Activated naive CD4-positive, alpha-beta T cell treated with anti-CD3 and anti-CD28 coated beads, Interleukin-2, amount 50 U/mL, for 72 hours (primary cell): ENCODE data around the gene THSD4. TPM values are rescaled to one million over a fixed set of nuclear protein-coding genes. Genes with fewer than 3 reads are reported as not detected.

Experiments
- ATAC-seq, 2 donors: fragments of 150-1000 bp; cut with Tn5 transposase; 2 replicates each; pipeline ENCODE4 v1.10.0; 2021; ENCODE audit warnings: mild to moderate bottlenecking in 2 of 2, moderate library complexity in 2 of 2
- DNase-seq, 2 donors: peaks; one replicate each; pipeline ENCODE4 v3.0.0; 2021 to 2022; ENCODE audit warnings: low spot score in 2 of 2
- H3K27ac Mint-ChIP-seq, 2 donors: one replicate each; pipeline ENCODE4 v1.8.0; 2022; ENCODE audit warnings: mild to moderate bottlenecking in 2 of 2, mixed read lengths in 2 of 2
- H3K36me3 Mint-ChIP-seq, 2 donors: one replicate each; pipeline ENCODE4 v1.8.0; 2022; ENCODE audit warnings: mixed read lengths in 2 of 2
- H3K9me3 Mint-ChIP-seq, 2 donors: one replicate each; pipeline ENCODE4 v1.8.0; 2022; ENCODE audit warnings: mixed read lengths in 2 of 2
- total RNA-seq, 2 donors: library from RNA; stranded (reverse); gene quantifications; one replicate each; pipeline ENCODE4 v1.2.3, GENCODE V29; 2022

The THSD4 gene
- total RNA-seq, 2 donors from 2014 or later, result not detected

- no peak for ATAC-seq
- DNase-seq, result no peak
- H3K9me3 Mint-ChIP-seq, result peaks cover 0 to 2% of the 10 kb centered on the region in 2 donors
- peaks cover 3% of the 10 kb centered on the region in 2 donors for H3K36me3 Mint-ChIP-seq
- H3K27ac Mint-ChIP-seq, result no peak overlapping the region
Measured at GRCh38 chr15:71755092-71755970, 640.1 kb downstream of the THSD4 start.

- ATAC-seq (no peak), DNase-seq (no peak)
- Mint-ChIP-seq H3K36me3 (peaks cover 10 to 17% of the 10 kb centered on the region in 2 donors), H3K27ac (no peak overlapping the region), H3K9me3 (peaks cover 6 to 16% of the 10 kb centered on the region in 2 donors)
Measured at GRCh38 chr15:71756599-71757352, 641.5 kb downstream of the THSD4 start.

DNA sequence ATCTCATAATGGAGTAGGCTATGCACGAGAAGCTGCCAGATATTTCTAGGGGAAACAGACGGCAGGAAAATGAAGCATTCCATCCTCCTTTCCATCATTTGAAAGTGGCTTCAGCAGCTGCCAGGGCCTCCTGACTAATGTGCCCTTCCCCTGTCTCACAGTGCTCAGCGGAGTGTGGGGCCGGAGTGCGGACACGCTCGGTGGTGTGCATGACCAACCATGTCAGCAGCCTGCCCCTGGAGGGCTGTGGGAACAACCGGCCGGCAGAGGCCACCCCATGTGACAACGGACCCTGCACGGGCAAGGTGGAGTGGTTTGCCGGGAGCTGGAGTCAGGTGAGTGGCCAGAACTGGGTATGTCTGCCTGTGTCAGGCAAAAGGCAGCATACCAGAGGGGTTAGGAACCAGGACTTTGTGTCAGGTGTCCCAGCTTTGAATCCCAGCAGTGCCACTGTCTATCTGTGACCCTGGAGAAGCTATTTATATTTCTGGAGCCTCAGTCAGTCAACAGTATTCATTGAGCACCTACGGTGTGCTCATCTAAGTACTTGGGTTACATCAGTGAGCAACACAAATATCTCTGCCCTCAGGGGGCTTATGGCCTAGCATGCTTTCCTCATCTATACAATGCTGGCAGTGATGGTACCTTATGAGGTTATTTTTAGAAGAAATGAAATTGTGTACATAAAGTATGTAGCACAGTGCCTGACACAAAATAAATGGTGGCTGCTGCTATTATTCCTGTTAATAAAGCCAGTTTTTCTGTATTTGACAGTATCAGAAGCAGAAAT is 642.7 kb downstream of the THSD4 start:
- DNase-seq (no peak), ATAC-seq (no peak)
- Mint-ChIP-seq H3K9me3 (peaks cover 9 to 19% of the 10 kb centered on the region in 2 donors), H3K36me3 (peaks cover 14 to 21% of the 10 kb centered on the region in 2 donors), H3K27ac (no peak overlapping the region)

- no peak for DNase-seq
- Mint-ChIP-seq H3K27ac (peak overlapping the region in 1 of 2 donors; percentile 60), H3K9me3 (peaks cover 9 to 19% of the 10 kb centered on the region in 2 donors), H3K36me3 (peaks cover 14 to 21% of the 10 kb centered on the region in 2 donors)
- no peak for ATAC-seq
Measured at GRCh38 chr15:71758711-71759110, 643.4 kb downstream of the THSD4 start.

- H3K27ac Mint-ChIP-seq, result no peak overlapping the region
- H3K36me3 Mint-ChIP-seq, result peaks cover 14 to 21% of the 10 kb centered on the region in 2 donors
- ATAC-seq (no peak), DNase-seq (no peak)
- peaks cover 9 to 19% of the 10 kb centered on the region in 2 donors for H3K9me3 Mint-ChIP-seq
Measured at GRCh38 chr15:71760852-71761251, 645.6 kb downstream of the THSD4 start.

DNA sequence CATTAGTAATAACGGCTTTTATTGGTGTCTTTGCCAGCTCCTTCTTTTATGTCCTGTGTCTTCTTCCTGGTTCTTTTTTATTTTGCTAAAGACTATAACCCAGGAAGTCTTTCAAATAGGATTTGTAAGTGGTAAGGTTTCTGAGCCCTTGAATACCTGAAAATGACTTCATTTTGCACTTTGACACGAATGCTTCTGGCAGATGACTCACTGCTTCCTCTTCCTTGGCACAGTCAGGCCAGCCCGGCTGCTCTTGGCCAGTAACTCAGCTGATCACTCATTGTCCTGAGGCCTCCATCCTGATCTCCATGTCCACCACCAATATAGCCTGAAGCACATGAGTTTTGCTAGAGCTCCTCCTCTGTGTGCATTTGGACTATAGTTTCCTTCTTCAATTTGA is 646.4 kb downstream of the THSD4 start:
- H3K27ac Mint-ChIP-seq, result no peak overlapping the region
- DNase-seq, result no peak
- H3K36me3 Mint-ChIP-seq, result peaks cover 14 to 21% of the 10 kb centered on the region in 2 donors
- no peak for ATAC-seq
- H3K9me3 Mint-ChIP-seq, result peaks cover 9 to 19% of the 10 kb centered on the region in 2 donors

DNA sequence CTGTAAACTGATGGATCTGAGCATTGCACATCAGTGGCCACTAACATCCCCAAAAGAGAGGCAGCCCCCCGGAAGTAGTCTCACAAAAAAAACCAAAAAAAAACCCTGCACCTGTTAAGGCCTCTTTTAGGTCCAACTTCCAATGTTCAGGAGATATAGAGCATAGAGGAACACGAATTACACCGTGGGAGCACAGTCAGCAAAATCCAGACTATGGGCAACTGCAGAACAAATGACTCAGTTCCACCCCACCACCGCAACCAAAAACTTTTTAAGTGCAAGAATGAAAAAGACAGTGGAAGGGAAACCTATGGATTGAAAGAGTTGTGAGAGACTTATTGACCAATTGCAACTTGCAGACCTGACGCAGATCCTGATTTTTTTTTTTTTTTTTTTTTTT is 652.9 kb downstream of the THSD4 start:
- no peak for DNase-seq
- no peak for ATAC-seq
- no peaks in the 10 kb centered on the region for H3K9me3 Mint-ChIP-seq
- H3K27ac Mint-ChIP-seq, result no peak overlapping the region
- no peaks in the 10 kb centered on the region for H3K36me3 Mint-ChIP-seq

GRCh38 chr15:71773206-71773859 is 658.1 kb downstream of the THSD4 start:
- ATAC-seq, result no peak
- no peak for DNase-seq
- Mint-ChIP-seq H3K27ac (no peak overlapping the region), H3K36me3 (no peaks in the 10 kb centered on the region), H3K9me3 (no peaks in the 10 kb centered on the region)

GRCh38 chr15:71775856-71776255 is 660.6 kb downstream of the THSD4 start:
- Mint-ChIP-seq H3K9me3 (no peaks in the 10 kb centered on the region), H3K27ac (no peak overlapping the region), H3K36me3 (no peaks in the 10 kb centered on the region)
- DNase-seq (no peak), ATAC-seq (no peak)

DNA sequence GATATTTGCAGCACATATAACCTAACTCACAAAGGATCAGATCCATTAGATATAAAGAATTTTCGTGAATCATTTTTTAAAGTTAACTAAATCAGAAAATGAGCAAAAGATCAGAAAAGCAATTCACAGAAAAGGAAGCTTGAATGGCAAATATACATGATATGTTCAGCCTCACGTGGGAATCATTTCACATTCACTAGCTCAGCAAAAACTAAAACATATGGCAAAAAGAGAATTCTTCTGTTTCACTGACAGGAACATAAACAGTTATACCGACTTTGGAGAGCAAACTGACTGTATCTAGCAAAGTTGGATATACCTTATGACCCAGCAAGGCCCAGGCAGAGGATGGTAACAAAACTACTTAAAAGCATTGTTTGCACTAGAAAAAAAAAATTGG is 661.0 kb downstream of the THSD4 start:
- Mint-ChIP-seq H3K36me3 (no peaks in the 10 kb centered on the region), H3K27ac (no peak overlapping the region), H3K9me3 (no peaks in the 10 kb centered on the region)
- ATAC-seq, result no peak
- DNase-seq, result no peak

DNA sequence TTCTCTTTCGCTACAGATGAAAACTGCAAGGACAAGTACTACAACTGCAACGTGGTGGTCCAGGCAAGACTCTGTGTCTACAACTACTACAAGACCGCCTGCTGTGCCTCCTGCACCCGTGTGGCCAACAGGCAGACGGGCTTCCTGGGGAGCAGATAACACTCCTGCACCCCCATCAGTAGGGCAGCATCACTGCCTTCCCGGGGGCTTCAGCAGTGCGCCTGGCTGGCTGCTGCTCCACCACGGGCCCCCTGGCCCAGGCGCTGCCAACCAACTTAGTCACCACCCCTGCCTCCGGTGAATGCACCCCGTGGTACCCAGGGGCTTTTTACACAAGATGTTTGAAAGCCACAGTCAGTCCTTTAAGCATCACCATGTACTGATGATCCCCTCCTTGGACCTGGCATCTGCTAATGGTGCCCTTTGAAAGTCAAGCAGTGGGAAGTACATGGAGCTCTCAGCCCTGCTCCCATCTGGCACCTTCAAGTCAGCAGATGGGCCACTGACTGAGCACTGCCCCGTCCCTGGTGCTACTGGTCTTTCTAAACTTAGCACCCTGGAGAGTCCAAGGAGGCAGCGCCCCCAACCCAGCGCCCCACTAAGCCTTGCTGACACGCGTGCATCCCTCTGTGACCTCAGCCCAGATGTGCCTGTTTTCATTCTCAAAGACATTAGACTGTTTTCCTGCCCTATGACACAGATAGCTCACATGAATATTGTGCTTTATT is 662.1 kb downstream of the THSD4 start:
- H3K9me3 Mint-ChIP-seq, result no peaks in the 10 kb centered on the region
- no peaks in the 10 kb centered on the region for H3K36me3 Mint-ChIP-seq
- DNase-seq, result no peak
- no peak for ATAC-seq
- H3K27ac Mint-ChIP-seq, result peak overlapping the region in 1 of 2 donors; percentile 68

DNA sequence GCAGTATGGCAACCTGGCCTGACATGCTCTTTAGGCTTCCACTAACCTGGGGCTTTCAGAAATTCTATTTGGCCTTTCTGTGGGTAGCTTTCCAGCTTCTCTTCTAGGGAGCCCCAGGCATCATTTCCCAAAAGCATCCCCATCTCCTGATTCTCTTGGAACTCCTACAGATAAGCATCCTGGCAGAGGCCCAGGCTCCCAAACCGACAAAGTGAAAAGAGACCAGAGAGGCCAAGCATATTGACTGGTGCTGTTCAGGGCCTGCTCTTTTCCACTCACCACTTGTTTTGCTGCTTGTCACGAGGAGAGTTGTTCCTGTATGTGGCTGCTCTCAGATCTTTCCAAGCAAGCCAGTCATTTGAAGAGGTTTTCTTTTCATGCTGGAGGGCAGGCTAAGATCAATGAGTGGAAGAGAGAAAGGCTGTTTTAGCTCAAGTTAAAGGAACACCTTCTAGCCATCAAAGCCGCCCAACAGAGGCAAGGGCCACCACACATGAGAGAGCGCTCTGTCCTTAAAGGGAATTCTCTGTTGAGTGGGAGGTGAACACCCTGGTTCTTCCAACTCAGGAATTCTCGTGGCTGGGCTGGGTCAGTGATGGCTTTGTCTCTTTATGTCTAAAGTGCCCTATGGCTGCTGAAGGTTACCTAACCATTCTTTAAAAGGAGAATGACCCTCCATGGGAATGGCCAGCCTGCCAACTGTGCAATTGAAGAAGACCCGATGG is 664.0 kb downstream of the THSD4 start:
- Mint-ChIP-seq H3K36me3 (no peaks in the 10 kb centered on the region), H3K9me3 (no peaks in the 10 kb centered on the region), H3K27ac (no peak overlapping the region)
- DNase-seq (no peak), ATAC-seq (no peak)

- DNase-seq (peak in 1 of 2 donors; percentile 20), ATAC-seq (peak in 1 of 2 donors; percentile 71)
- Mint-ChIP-seq H3K27ac (no peak overlapping the region), H3K36me3 (no peaks in the 10 kb centered on the region), H3K9me3 (no peaks in the 10 kb centered on the region)
Measured at GRCh38 chr15:71780115-71780976, 665.1 kb downstream of the THSD4 start.

- H3K36me3 Mint-ChIP-seq, result no peaks in the 10 kb centered on the region
- peak in 1 of 2 donors; percentile 87 for ATAC-seq
- no peaks in the 10 kb centered on the region for H3K9me3 Mint-ChIP-seq
- DNase-seq, result no peak
- H3K27ac Mint-ChIP-seq, result peak overlapping the region in 1 of 2 donors; percentile 41
Measured at GRCh38 chr15:71781179-71781964, 666.1 kb downstream of the THSD4 start.
